T-helper 17 cell (primary cell): ENCODE results near the gene SGO1. TPM values are rescaled to one million over a fixed set of nuclear protein-coding genes. Genes with fewer than 3 reads are reported as not detected.
"Not testable (repeated sequence)": the region's sequence is repeated elsewhere in the genome, so short reads cannot be mapped to it uniquely, and the experiment has no call there.

Experiments
- ATAC-seq: fragments of 150-1000 bp; cut with Tn5 transposase; 2 replicates; pipeline ENCODE4 v1.10.0; 2021; ENCODE audit warnings: mild to moderate bottlenecking, moderate library complexity
- DNase-seq, 3 donors: peaks; one replicate each; pipeline versions ENCODE4 v3.0.0 to v3.0.0-alpha.2; 2020 to 2021
- H3K9me3 ChIP-seq: one replicate; pipeline ENCODE4 v1.7.0; 2013; ENCODE audit warnings: low read length, mild to moderate bottlenecking; ENCODE audit not compliant: control insufficient read depth, poor library complexity, severe bottlenecking
- H3K27ac Mint-ChIP-seq: one replicate; pipeline ENCODE4 v1.8.0; 2022; ENCODE audit warnings: mild to moderate bottlenecking, moderate library complexity, mixed read lengths
- H3K27me3 Mint-ChIP-seq: one replicate; pipeline ENCODE4 v1.8.0; 2022; ENCODE audit warnings: mixed read lengths
- H3K36me3 Mint-ChIP-seq: one replicate; pipeline ENCODE4 v1.8.0; 2022; ENCODE audit warnings: low read depth, mixed read lengths
- H3K4me1 Mint-ChIP-seq: one replicate; pipeline ENCODE4 v1.8.0; 2022; ENCODE audit warnings: mild to moderate bottlenecking, mixed read lengths
- H3K4me3 Mint-ChIP-seq: one replicate; pipeline ENCODE4 v1.8.0; 2022; ENCODE audit warnings: mild to moderate bottlenecking, moderate library complexity, mixed read lengths
- total RNA-seq, 4 donors: library from RNA in 2 of 4; stranded (reverse) in 2 of 4; gene quantifications; one replicate each; pipeline ENCODE4 v1.2.3 and lab custom pipeline; 2022 to 2026

Gene SGO1
- 1 to 10 TPM; 1.0 to 1.5 TPM for total RNA-seq
- 0.38 to 0.58 reads per million in 2 donors for total RNA-seq (lab: John Stamatoyannopoulos, UW)

DNA sequence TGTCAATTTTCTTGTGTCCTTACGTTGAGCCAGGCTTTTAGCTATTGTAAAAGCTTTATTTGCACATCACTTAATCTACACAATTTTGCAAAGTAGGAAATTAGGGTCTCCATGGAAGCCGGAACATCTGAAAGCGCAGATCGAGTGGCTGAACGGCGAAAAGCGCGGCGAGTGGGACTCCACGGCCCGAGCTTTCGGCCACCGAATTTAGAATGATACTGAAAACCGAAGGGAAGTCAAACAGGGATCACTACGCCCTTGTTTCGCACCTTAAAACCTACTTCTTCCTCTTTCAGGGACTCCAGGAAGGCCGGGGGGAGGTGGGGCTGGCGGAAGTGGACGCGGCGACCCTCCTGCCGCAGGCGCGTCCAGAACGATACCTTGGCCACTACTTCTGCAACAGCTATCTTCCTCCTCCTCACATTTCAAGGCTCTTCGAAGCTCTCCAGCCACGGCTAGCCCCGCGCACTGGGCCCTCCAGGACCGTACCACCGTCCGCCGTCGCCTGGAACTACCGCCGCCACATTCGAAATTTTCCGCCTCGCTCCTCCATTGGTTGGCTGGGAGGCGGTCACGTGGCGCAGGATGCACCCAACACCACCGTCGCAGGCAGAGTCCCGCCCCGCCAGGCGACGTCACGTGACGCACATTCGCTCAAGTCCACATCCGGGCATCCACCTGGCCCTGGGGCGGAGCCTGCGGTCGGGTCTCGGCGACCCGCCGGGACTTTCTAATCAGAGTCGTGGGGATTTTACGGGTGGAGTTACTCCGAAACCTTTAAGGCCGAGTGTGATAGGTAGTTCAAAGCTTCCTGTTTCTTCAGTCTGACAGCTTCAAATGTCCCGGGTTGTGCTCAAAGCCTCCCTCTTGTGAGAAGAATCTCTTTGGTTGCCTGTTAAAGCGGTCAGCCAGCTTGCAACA lies at the start of gene SGO1:
TSS of gene SGO1 (minus strand) at position 528 of the 921 bp plus-strand sequence. CDS start 2,179 bp downstream, outside the sequence.
- DNase-seq (peak; percentile 99 to 100 (median 99)), ATAC-seq (peak; percentile 95)
- Mint-ChIP-seq H3K4me1 (peaks cover 3% of the 10 kb centered on the region), H3K4me3 (no peak within 1 kb of the TSS), H3K27me3 (no peaks in the 10 kb centered on the region), H3K27ac (no peak within 1 kb of the TSS), H3K36me3 (peaks cover 2% of the 10 kb centered on the region)
- no peaks in the 10 kb centered on the region for H3K9me3 ChIP-seq

DNA sequence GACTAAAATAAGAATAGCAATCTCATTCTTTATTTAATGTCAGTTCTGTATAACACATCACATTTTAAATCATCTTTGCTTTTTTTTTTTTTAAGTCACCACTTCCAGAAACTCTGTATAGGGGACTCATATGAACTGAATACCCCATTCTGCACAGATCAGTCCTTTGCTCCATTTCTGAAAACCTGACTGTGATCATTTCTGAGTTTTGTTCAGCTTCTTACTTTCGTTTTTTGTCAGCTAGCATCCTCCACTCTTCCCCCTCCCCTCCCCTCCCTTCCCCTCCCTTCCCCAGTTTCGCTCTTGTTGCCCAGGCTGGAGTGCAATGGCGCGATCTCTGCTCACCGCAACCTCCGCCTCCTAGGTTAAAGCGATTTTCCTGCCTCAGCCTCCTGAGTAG lies 49.8 kb upstream of the SGO1 start:
- Mint-ChIP-seq H3K4me3 (no peak overlapping the region), H3K4me1 (no peaks in the 10 kb centered on the region), H3K27ac (no peak overlapping the region), H3K36me3 (no peaks in the 10 kb centered on the region), H3K27me3 (no peaks in the 10 kb centered on the region)
- DNase-seq (no peak), ATAC-seq (no peak)
- H3K9me3 ChIP-seq: no peaks in the 10 kb centered on the region

DNA sequence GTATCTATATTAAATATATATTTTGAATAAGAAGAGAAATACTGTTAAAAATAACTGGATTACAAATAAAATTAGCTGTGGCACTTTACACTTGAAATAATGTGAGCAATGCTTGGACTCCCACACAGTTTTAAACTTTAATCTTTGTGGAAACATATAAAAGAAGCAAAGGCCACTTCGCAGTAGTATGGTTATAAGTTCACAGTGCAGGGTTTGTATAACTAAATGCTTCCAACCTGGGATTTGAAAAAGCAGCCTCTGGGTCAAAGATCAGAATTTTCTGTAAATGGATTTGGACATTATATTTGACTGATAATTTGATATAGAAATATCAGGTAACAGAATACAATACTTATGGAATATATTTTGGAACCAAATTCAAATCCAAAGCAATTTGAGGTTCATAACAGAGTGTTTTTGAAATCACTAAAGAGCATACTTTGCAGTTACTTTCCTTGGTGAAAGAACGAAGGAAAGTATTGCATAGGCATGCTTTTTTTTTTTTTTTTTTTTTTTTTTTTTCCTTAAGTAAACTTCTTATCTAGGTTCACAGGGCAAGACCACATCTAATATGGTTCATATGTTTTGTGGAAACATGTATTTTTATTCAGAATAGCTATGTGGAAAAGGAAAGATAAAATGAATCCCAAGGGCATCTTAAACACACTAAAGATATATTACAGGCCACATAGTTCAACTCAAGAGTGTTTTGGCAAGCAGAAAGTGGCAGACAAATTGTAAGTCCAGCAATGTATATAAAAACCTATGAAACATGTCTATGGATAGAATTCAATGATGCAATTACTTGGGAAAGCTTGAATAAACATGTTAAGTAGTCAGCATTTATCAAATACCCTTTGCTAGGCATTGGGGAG lies 47.1 kb upstream of the SGO1 start:
- no peak for DNase-seq
- Mint-ChIP-seq H3K4me3 (no peak overlapping the region), H3K27me3 (no peaks in the 10 kb centered on the region), H3K4me1 (no peaks in the 10 kb centered on the region), H3K36me3 (no peaks in the 10 kb centered on the region), H3K27ac (no peak overlapping the region)
- no peaks in the 10 kb centered on the region for H3K9me3 ChIP-seq
- ATAC-seq: no peak

DNA sequence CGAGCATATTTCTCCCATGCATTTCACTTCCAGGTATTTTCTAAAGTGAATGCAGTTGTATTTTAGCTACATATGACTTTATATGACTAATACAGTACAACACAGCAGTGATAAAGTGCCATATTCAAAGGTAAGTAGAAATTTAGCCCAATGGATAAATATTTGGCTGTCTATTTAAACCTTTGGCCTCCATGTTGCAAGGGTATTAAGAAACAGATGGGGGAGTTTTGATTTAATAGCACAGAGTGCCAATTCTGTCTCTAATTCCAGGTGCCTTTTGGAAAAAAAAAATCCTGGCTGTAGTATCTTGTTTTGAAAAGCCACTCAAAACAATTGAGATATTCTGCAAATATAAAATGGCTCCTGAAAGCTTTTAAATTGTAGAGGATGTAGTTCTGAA lies 44.9 kb upstream of the SGO1 start:
- DNase-seq: no peak
- no peaks in the 10 kb centered on the region for H3K36me3 Mint-ChIP-seq
- no peak overlapping the region for H3K27ac Mint-ChIP-seq
- H3K4me1 Mint-ChIP-seq: no peaks in the 10 kb centered on the region
- no peaks in the 10 kb centered on the region for H3K9me3 ChIP-seq
- H3K27me3 Mint-ChIP-seq: no peaks in the 10 kb centered on the region
- ATAC-seq: no peak
- H3K4me3 Mint-ChIP-seq: no peak overlapping the region

DNA sequence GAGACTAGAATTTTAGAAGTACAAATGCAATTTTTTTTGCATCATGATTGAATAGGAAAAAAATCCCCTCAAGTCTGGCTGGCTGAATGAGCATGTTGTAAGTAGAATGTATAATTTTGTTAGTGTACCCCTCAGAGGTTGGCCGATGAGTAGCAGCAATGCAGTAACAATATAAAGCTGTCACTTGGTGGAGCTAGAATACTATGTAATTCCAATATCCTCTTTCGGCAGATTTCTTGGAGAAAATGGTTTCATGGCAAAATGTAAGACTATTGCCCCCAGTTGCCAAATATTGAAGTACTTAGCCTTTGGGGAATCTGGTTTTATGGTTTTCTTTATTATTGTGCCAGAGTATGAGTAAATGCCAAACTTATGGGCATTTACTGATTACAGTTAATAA lies 39.8 kb upstream of the SGO1 start:
- Mint-ChIP-seq H3K36me3 (peaks cover 3% of the 10 kb centered on the region), H3K4me1 (no peaks in the 10 kb centered on the region), H3K4me3 (no peak overlapping the region), H3K27ac (no peak overlapping the region), H3K27me3 (peaks cover 11% of the 10 kb centered on the region)
- no peak for DNase-seq
- H3K9me3 ChIP-seq: no peaks in the 10 kb centered on the region
- ATAC-seq: no peak

DNA sequence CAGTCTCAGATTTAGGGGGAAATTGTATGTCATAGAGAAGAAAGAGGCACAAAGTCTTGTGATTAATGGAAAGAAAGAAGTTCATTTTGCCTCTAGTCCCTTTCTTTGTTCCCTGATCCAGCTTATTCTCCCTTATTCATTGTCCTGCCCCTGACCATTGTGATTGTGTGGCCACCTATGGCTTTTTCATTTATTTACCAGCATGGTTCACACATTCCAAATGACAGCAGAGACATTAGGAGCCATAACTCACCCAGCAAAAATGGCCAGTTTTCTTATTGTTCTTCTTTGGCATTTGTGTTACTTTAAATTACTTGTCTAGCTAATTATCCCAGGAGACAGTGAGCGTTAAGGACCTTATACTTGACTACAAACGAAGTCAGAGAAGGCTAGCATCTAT lies 36.3 kb upstream of the SGO1 start:
- peaks cover 3% of the 10 kb centered on the region for H3K36me3 Mint-ChIP-seq
- no peak for DNase-seq
- H3K9me3 ChIP-seq: no peaks in the 10 kb centered on the region
- no peak for ATAC-seq
- H3K4me3 Mint-ChIP-seq: no peak overlapping the region
- H3K27ac Mint-ChIP-seq: no peak overlapping the region
- no peaks in the 10 kb centered on the region for H3K4me1 Mint-ChIP-seq
- H3K27me3 Mint-ChIP-seq: peaks cover 11% of the 10 kb centered on the region

DNA sequence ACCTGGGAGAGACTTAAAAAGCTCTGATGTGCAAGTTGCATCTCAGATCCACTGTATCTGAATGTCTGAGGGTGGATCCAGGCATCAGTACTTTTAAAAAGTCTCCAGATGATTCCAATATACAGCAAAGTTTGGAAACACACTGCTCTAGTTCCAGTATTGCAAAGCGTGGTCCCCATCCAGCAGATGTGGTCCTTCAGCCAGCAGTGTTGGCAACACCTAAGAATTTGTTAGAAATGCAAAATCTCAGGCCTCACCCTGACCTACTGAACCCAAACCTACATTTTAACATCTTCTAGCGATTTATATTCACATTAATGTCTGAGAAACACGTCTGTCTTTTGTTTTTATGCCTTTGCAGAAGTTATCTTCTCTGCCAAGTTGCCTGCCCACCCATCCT lies 32.2 kb upstream of the SGO1 start:
- no peaks in the 10 kb centered on the region for H3K9me3 ChIP-seq
- ATAC-seq (no peak), DNase-seq (no peak)
- peaks cover 5% of the 10 kb centered on the region for H3K27me3 Mint-ChIP-seq
- H3K4me3 Mint-ChIP-seq: no peak overlapping the region
- no peak overlapping the region for H3K27ac Mint-ChIP-seq
- peaks cover 4% of the 10 kb centered on the region for H3K36me3 Mint-ChIP-seq
- H3K4me1 Mint-ChIP-seq: no peaks in the 10 kb centered on the region

DNA sequence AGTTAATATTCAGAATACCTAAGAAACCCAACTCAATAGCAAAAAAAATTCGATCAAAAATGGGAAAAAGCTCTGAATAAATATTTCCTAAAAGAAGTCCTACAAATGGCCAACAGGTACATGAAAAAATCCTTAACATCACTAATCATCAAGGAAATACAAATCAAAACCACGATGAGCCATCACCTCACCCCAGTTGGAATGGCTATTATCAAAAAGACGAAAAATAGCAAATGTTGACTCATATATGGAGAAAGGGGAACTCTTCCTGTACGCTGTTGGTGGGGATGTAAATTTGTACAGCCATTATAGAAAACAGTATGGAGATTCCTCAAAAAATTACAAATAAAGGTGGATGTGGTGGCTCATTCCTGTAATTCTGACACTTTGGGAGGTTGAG lies 29.6 kb upstream of the SGO1 start:
- ATAC-seq: no peak
- Mint-ChIP-seq H3K4me3 (no peak overlapping the region), H3K27me3 (no peaks in the 10 kb centered on the region)

DNA sequence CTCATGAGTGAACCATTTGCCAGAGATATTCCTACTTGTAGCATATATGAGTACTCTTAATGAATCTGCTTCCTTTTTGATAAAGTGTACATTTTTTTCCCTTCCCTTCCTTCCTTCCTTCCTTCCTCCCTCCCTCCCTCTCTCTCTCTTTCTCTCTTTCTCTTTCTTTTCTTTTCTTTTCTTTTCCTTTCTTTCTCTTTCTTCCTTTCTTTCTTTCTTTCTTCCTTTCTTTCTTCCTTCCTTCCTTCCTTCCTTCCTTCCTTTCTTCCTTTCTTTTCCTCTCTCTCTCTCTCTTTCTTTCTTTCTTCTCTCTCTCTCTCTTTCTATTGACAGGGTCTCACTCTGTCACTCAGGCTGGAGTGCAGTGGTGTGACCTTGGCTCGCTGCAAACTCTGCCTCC lies 27.5 kb upstream of the SGO1 start:
- H3K4me3 Mint-ChIP-seq, H3K9me3 ChIP-seq, H3K27ac Mint-ChIP-seq, ATAC-seq, H3K36me3 Mint-ChIP-seq, H3K4me1 Mint-ChIP-seq, DNase-seq, H3K27me3 Mint-ChIP-seq: not testable (repeated sequence)

More for the DNA sequence above, 29.6 kb upstream of the SGO1 start:
- peaks cover 2% of the 10 kb centered on the region for H3K36me3 Mint-ChIP-seq
- H3K9me3 ChIP-seq: no peaks in the 10 kb centered on the region
- H3K27ac Mint-ChIP-seq: no peak overlapping the region
- H3K4me1 Mint-ChIP-seq: no peaks in the 10 kb centered on the region
- DNase-seq: no peak

DNA sequence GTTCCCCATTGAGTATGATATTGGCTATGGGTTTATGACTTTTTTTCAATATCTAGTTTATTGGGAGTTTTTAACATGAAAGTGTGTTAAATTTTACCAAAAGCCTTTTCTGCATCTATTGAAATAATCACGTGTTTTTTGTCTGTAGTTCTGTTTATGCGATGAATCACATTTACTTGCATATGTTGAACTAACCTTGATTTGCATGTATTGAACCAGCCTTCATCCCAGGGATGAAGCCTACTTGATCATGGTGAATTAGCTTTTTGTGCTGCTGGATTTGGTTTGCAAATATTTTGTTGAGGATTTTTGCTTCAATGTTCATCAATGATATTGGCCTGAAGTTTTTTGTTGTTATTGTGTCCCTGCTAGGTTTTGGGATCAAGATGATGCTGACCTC lies 21.9 kb upstream of the SGO1 start:
- H3K9me3 ChIP-seq, H3K4me1 Mint-ChIP-seq, H3K27ac Mint-ChIP-seq, DNase-seq, ATAC-seq, H3K27me3 Mint-ChIP-seq, H3K36me3 Mint-ChIP-seq, H3K4me3 Mint-ChIP-seq: not testable (repeated sequence)

DNA sequence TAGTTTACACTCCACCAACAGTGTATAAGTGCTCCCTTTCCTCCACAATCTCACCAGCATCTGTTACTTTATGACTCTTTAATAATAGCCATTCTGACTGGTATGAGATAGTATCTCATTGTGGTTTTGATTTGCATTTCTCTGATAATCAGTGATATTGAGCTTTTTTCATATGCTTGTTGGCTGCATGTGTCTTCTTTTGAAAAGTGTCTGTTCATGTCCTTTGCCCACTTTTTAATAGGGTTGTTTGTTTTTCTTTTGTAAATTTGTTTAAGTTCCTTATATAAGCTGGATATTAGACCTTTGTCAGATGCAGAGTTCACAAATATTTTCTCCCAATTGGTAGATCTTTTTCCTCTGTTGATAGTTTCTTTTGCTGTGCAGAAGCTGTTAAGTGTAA lies 19.9 kb upstream of the SGO1 start:
- not testable (repeated sequence) for H3K27ac Mint-ChIP-seq, H3K4me1 Mint-ChIP-seq, H3K27me3 Mint-ChIP-seq, DNase-seq, H3K4me3 Mint-ChIP-seq, ATAC-seq, H3K9me3 ChIP-seq, H3K36me3 Mint-ChIP-seq

DNA sequence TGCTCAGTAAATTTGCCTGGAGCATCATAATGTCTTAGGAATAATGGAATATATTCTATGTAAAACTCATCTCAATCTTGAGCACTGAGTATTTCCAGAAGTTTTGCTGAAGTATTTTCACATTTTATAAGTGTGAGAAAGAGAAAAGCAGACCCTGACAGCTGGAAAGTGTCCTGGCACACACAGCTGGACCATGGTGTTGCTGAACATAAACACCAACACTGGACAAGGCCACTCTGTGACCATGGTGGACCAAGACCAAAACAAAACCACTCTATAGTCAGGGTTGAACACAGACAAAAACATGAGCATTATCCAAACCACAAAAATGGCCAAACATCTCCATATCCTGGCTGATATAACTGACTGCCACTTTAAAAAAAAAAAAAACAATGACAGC lies 15.1 kb upstream of the SGO1 start:
- peaks cover 5% of the 10 kb centered on the region for H3K4me1 Mint-ChIP-seq
- H3K4me3 Mint-ChIP-seq: no peak overlapping the region
- ATAC-seq (no peak), DNase-seq (no peak)
- H3K36me3 Mint-ChIP-seq: peaks cover 2% of the 10 kb centered on the region
- no peak overlapping the region for H3K27ac Mint-ChIP-seq
- H3K27me3 Mint-ChIP-seq: no peaks in the 10 kb centered on the region
- no peaks in the 10 kb centered on the region for H3K9me3 ChIP-seq

DNA sequence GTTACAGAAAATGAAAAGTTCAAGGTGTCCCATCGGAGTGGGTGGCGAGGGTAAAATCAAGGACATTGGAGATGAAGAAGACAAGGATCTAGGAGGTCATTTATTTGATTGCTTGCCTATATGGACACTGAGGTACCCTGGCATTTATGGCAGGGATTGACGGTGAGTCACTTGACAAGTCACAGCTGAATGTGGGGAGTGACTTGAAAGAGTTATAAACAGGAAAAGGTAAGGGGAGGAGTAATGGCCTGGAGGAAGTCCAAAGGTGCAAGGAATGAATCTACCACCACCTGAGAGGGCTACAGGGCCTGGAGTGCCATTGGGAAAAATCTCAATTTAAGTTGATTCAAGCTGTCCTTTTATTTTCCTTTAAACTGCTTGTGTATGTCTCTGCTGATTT lies 11.8 kb upstream of the SGO1 start:
- no peaks in the 10 kb centered on the region for H3K27me3 Mint-ChIP-seq
- H3K36me3 Mint-ChIP-seq: peaks cover 2% of the 10 kb centered on the region
- H3K4me3 Mint-ChIP-seq: peak overlapping the region; percentile 0
- H3K27ac Mint-ChIP-seq: peak overlapping the region; percentile 2
- DNase-seq (no peak), ATAC-seq (no peak)
- no peaks in the 10 kb centered on the region for H3K9me3 ChIP-seq
- peaks cover 5% of the 10 kb centered on the region for H3K4me1 Mint-ChIP-seq
